ENCODE data around the gene TNPO1. TPM values are rescaled to one million over a fixed set of nuclear protein-coding genes. Genes with fewer than 3 reads are reported as not detected.

TNPO1 gene
- total and polyA plus RNA-seq, 11 donors, result 6.4 to 92.2 (median 67.2) TPM

GRCh38 chr5:72882989-72883388 lies 66.5 kb downstream of the TNPO1 start:
- H3K4me3 ChIP-seq, result no peak overlapping the region
- DNase-seq, result no peak
- peaks cover 0 to 100% (median 97%) of the 10 kb centered on the region in 9 donors for H3K36me3 ChIP-seq
- intact Hi-C loops (cut with DNase I), result no loop called here
- no peaks in the 10 kb centered on the region for H3K27me3 ChIP-seq
- no peak overlapping the region for H3K27ac ChIP-seq
- 95 to 97% (median 96%) methylated on average over 7 of the region's 7 CpGs for WGBS, 4 donors
- no peaks in the 10 kb centered on the region for H3K9me3 ChIP-seq
- H3K4me1 ChIP-seq, result peaks cover 0 to 12% (median 0%) of the 10 kb centered on the region in 12 donors
- TF ChIP-seq CTCF (IDR thresholded peaks at IDR 0.05) (no peak), POLR2A (IDR thresholded peaks at IDR 0.05) (no peak)
- no peak for ATAC-seq

- WGBS, 4 donors, result 95 to 100% (median 97%) methylated on average over 3 of the region's 3 CpGs
- no peaks in the 10 kb centered on the region for H3K27me3 ChIP-seq
- no peak overlapping the region for H3K4me3 ChIP-seq
- H3K4me1 ChIP-seq, result peaks cover 0 to 12% (median 0%) of the 10 kb centered on the region in 12 donors
- ATAC-seq (no peak), DNase-seq (no peak)
- no peak overlapping the region for H3K27ac ChIP-seq
- no peak for TF ChIP-seq POLR2A (IDR thresholded peaks at IDR 0.05)
- TF ChIP-seq CTCF (IDR thresholded peaks at IDR 0.05), result no peak
- intact Hi-C loops (cut with DNase I), result no loop called here
- no peaks in the 10 kb centered on the region for H3K9me3 ChIP-seq
- peaks cover 0 to 100% (median 97%) of the 10 kb centered on the region in 9 donors for H3K36me3 ChIP-seq
These were observed 67.4 kb downstream of the TNPO1 start for GRCh38 chr5:72883850-72884249.

- H3K4me1 ChIP-seq, result peaks cover 0 to 12% (median 0%) of the 10 kb centered on the region in 12 donors
- ATAC-seq (no peak), DNase-seq (no peak)
- H3K36me3 ChIP-seq, result peaks cover 0 to 100% (median 98%) of the 10 kb centered on the region in 9 donors
- no peak for TF ChIP-seq POLR2A (IDR thresholded peaks at IDR 0.05)
- TF ChIP-seq CTCF (IDR thresholded peaks at IDR 0.05), result no peak
- no peak overlapping the region for H3K4me3 ChIP-seq
- H3K27ac ChIP-seq, result no peak overlapping the region
- H3K9me3 ChIP-seq, result no peaks in the 10 kb centered on the region
- H3K27me3 ChIP-seq, result no peaks in the 10 kb centered on the region
- WGBS, 4 donors, result 54 to 82% (median 66%) methylated on average over 1 of the region's 1 CpG
- intact Hi-C loops (cut with DNase I), result no loop called here
These were observed 68.4 kb downstream of the TNPO1 start for GRCh38 chr5:72884892-72885291.

GRCh38 chr5:72885824-72886223 lies 69.4 kb downstream of the TNPO1 start:
- no peak for TF ChIP-seq CTCF (IDR thresholded peaks at IDR 0.05)
- TF ChIP-seq POLR2A (IDR thresholded peaks at IDR 0.05), result no peak
- no peak overlapping the region for H3K27ac ChIP-seq
- H3K4me1 ChIP-seq, result peaks cover 0 to 12% (median 0%) of the 10 kb centered on the region in 12 donors
- H3K27me3 ChIP-seq, result no peaks in the 10 kb centered on the region
- WGBS, 4 donors, result 88 to 90% (median 88%) methylated on average over 4 of the region's 4 CpGs
- DNase-seq, result no peak
- no peak overlapping the region for H3K4me3 ChIP-seq
- ATAC-seq, result no peak
- H3K36me3 ChIP-seq, result peaks cover 0 to 100% (median 100%) of the 10 kb centered on the region in 9 donors
- H3K9me3 ChIP-seq, result no peaks in the 10 kb centered on the region
- intact Hi-C loops (cut with DNase I), result no loop called here
